ENCODE measurements around the gene GSK3B.
"Not testable (repeated sequence)": the region's sequence is repeated elsewhere in the genome, so short reads cannot be mapped to it uniquely, and the experiment has no call there.

- TF ChIP-seq CTCF (IDR thresholded peaks at IDR 0.05; ENCODE audit: borderline replicate concordance, extremely low read depth, low read length, poor library complexity, severe bottlenecking); EZH2 (IDR thresholded peaks at IDR 0.05; ENCODE audit: borderline replicate concordance, low read depth, low read length, severe bottlenecking): not testable (repeated sequence)
These were observed 205.6 kb downstream of the GSK3B start for GRCh38 chr3:119888681-119889080.

All from DND-41 (cell line).